GM18526 (cell line): ENCODE data around the gene GINM1.

Experiments
- POLR2A ChIP-seq: IDR thresholded peaks from 3 replicates; pipeline ENCODE4 v1.6.1; 2011; ENCODE audit not compliant: insufficient read length; ENCODE audit errors: extremely low read depth

Gene GINM1

GRCh38 chr6:149567194-149567586 is 1.0 kb downstream of the GINM1 start:
- no peak for TF ChIP-seq POLR2A

GRCh38 chr6:149567945-149568585 is 1.9 kb downstream of the GINM1 start:
- TF ChIP-seq POLR2A: no peak

GRCh38 chr6:149580880-149581279 is 14.7 kb downstream of the GINM1 start:
- no peak for TF ChIP-seq POLR2A

GRCh38 chr6:149581349-149581748 is 15.2 kb downstream of the GINM1 start:
- no peak for TF ChIP-seq POLR2A

GRCh38 chr6:149586149-149586548 is 20.0 kb downstream of the GINM1 start:
- TF ChIP-seq POLR2A: no peak

- no peak for TF ChIP-seq POLR2A
Measured at GRCh38 chr6:149592983-149593382, 26.8 kb downstream of the GINM1 start.

- TF ChIP-seq POLR2A: no peak
Measured at GRCh38 chr6:149593408-149593807, 27.2 kb downstream of the GINM1 start.

GRCh38 chr6:149600508-149600907 is 34.3 kb downstream of the GINM1 start:
- TF ChIP-seq POLR2A: no peak

- TF ChIP-seq POLR2A: no peak
Measured at GRCh38 chr6:149608381-149608982, 42.3 kb downstream of the GINM1 start.

GRCh38 chr6:149614337-149614736 is 48.2 kb downstream of the GINM1 start:
- TF ChIP-seq POLR2A: no peak

- TF ChIP-seq POLR2A: no peak
Measured at GRCh38 chr6:149615805-149616204, 49.6 kb downstream of the GINM1 start.

- TF ChIP-seq POLR2A: no peak
Measured at GRCh38 chr6:149627672-149628071, 61.5 kb downstream of the GINM1 start.

GRCh38 chr6:149628875-149629510 is 62.8 kb downstream of the GINM1 start:
- TF ChIP-seq POLR2A: no peak

- TF ChIP-seq POLR2A: no peak
Measured at GRCh38 chr6:149634315-149634714, 68.1 kb downstream of the GINM1 start.

GRCh38 chr6:149636124-149636523 is 69.9 kb downstream of the GINM1 start:
- TF ChIP-seq POLR2A: no peak
